CD4-positive, alpha-beta T cell (primary cell): Measurements from ENCODE around the gene CATSPERZ. TPM values are rescaled to one million over a fixed set of nuclear protein-coding genes. Genes with fewer than 3 reads are reported as not detected.

Source experiments
- ATAC-seq: fragments of 200-7000 bp; cut with Tn5 transposase; one replicate; pipeline ENCODE4 v1.10.0; 2022; ENCODE audit warnings: mild to moderate bottlenecking; ENCODE audit not compliant: poor library complexity
- CTCF ChIA-PET: fragments of 350-600 bp; sonication (Branson Sonifier 250); formaldehyde crosslinking; loops from one replicate; lab custom pipeline; 2021; ENCODE audit warnings: antibody characterized with exemption, inconsistent platforms; lab: Charles Lee
- POLR2A ChIA-PET: fragments of 350-600 bp; sonication (Branson Sonifier 250); formaldehyde crosslinking; loops from one replicate; lab custom pipeline; 2021; ENCODE audit warnings: antibody characterized with exemption, inconsistent platforms; lab: Charles Lee
- DNase-seq, 14 experiments: peaks; one replicate each; pipeline ENCODE4 v3.0.0-alpha.2; 2013 to 2020; ENCODE audit warnings: mixed read lengths in 2 of 14
- H3K27ac ChIP-seq, 2 donors: one replicate each; pipeline versions ENCODE4 v1.5.1 to v1.7.0; 2013; ENCODE audit warnings: low read length in 2 of 2, low read depth in 1 of 2, mild to moderate bottlenecking in 1 of 2
- H3K27me3 ChIP-seq, 2 experiments: 1 replicate in 1 of 2; 2 replicates in 1 of 2; pipeline versions ENCODE4 v1.6.1 to v1.7.0; 2013; ENCODE audit warnings: low read length in 2 of 2, control low read depth in 1 of 2, mild to moderate bottlenecking in 1 of 2, moderate library complexity in 1 of 2; ENCODE audit not compliant: insufficient read depth in 2 of 2, control insufficient read depth in 1 of 2
- H3K36me3 ChIP-seq: one replicate; pipeline ENCODE4 v1.6.1; 2013; ENCODE audit warnings: low read length, control low read depth; ENCODE audit not compliant: insufficient read depth
- H3K4me1 ChIP-seq: one replicate; pipeline ENCODE4 v1.6.1; 2013; ENCODE audit warnings: low read length, control low read depth; ENCODE audit not compliant: insufficient read depth
- H3K4me3 ChIP-seq: one replicate; pipeline ENCODE4 v1.5.1; 2013; ENCODE audit warnings: mild to moderate bottlenecking, low read length, moderate library complexity
- H3K9me3 ChIP-seq, 2 experiments: 1 replicate in 1 of 2; 2 replicates in 1 of 2; pipeline versions ENCODE4 v1.6.1 to v1.7.0; 2013; ENCODE audit warnings: low read length in 2 of 2, mild to moderate bottlenecking in 2 of 2, control low read depth in 1 of 2, moderate library complexity in 1 of 2; ENCODE audit not compliant: control insufficient read depth in 1 of 2, insufficient read depth in 1 of 2
- H3K27ac Mint-ChIP-seq: one replicate; pipeline ENCODE4 v1.8.0; 2020; ENCODE audit warnings: mixed read lengths
- H3K27me3 Mint-ChIP-seq: one replicate; pipeline ENCODE4 v1.8.0; 2021; ENCODE audit warnings: mixed read lengths
- H3K36me3 Mint-ChIP-seq: one replicate; pipeline ENCODE4 v1.8.0; 2021; ENCODE audit warnings: low read depth, mixed read lengths
- H3K4me1 Mint-ChIP-seq: one replicate; pipeline ENCODE4 v1.8.0; 2021; ENCODE audit warnings: low read depth, mixed read lengths
- H3K4me3 Mint-ChIP-seq: one replicate; pipeline ENCODE4 v1.8.0; 2020; ENCODE audit warnings: mild to moderate bottlenecking, mixed read lengths
- H3K9me3 Mint-ChIP-seq: one replicate; pipeline ENCODE4 v1.8.0; 2020; ENCODE audit warnings: mixed read lengths
- intact Hi-C, 2 experiments: fragments of 100-400 bp; cut with DNase I in 1 of 2; cut with micrococcal nuclease in 1 of 2; formaldehyde crosslinking; loops; one replicate each; pipeline versions ENCODE4 v1.15.1 to v1.9.0; 2023 to 2025; cut with DNase I, micrococcal nuclease
- total RNA-seq, 174 experiments: library from RNA in 2 of 174; stranded (reverse) in 2 of 174; gene quantifications; one replicate each; pipeline ENCODE4 v1.2.3 and lab custom pipeline; 2021 to 2026
- TF ChIP-seq, protein P1 (sequence below): fragments of 200-600 bp; IDR thresholded peaks from one replicate; pipeline ENCODE4 v1.8.0; 2022; ENCODE audit warnings: antibody characterized with exemption, mild to moderate bottlenecking

The CATSPERZ gene
- total RNA-seq, 2 experiments from 2014 or later = not detected

GRCh38 chr11:64284962-64285884 is 14.9 kb upstream of the CATSPERZ start, which contains the start of gene GPR137:
Gene GPR137 (plus strand): TSS chr11:64285848. CDS start chr11:64286525, 677 bp downstream.
- Histone ChIP-seq H3K9me3 (no peaks in the 10 kb centered on the region), H3K36me3 (peaks cover 13% of the 10 kb centered on the region), H3K27ac (peak within 1 kb of the TSS; percentile 99 to 100), H3K4me1 (peaks cover 37% of the 10 kb centered on the region), H3K27me3 (peaks cover under 1 to 3% of the 10 kb centered on the region in 2 experiments), H3K4me3 (peak within 1 kb of the TSS; percentile 97)
- H3K36me3 Mint-ChIP-seq = peaks cover 5% of the 10 kb centered on the region
- CTCF ChIA-PET = interaction anchor here (0.9 to 5.8 kb wide), 6 partner anchors 14 to 81 kb away, joined by 3 to 36 read pairs (median 15); partner anchors contain the start of genes CATSPERZ and PRDX5
- intact Hi-C loops = loop anchor here (1.0 to 2.0 kb wide), 5 partner anchors 15 to 44 kb away; partner anchors contain the start of genes FKBP2 (in 2 of the 2) and TRMT112 (in 1 of the 2)
- peak; percentile 85 to 97 (median 90) for DNase-seq
- H3K4me3 Mint-ChIP-seq = peak within 1 kb of the TSS; percentile 93
- peaks cover under 1% of the 10 kb centered on the region for H3K27me3 Mint-ChIP-seq
- no peaks in the 10 kb centered on the region for H3K9me3 Mint-ChIP-seq
- H3K27ac Mint-ChIP-seq = peak within 1 kb of the TSS; percentile 97
- TF ChIP-seq, protein P1, sequence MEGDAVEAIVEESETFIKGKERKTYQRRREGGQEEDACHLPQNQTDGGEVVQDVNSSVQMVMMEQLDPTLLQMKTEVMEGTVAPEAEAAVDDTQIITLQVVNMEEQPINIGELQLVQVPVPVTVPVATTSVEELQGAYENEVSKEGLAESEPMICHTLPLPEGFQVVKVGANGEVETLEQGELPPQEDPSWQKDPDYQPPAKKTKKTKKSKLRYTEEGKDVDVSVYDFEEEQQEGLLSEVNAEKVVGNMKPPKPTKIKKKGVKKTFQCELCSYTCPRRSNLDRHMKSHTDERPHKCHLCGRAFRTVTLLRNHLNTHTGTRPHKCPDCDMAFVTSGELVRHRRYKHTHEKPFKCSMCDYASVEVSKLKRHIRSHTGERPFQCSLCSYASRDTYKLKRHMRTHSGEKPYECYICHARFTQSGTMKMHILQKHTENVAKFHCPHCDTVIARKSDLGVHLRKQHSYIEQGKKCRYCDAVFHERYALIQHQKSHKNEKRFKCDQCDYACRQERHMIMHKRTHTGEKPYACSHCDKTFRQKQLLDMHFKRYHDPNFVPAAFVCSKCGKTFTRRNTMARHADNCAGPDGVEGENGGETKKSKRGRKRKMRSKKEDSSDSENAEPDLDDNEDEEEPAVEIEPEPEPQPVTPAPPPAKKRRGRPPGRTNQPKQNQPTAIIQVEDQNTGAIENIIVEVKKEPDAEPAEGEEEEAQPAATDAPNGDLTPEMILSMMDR = no peak
- peaks cover 21% of the 10 kb centered on the region for H3K4me1 Mint-ChIP-seq
- ATAC-seq = peak; percentile 65
- POLR2A ChIA-PET = interaction anchor here (0.8 to 5.3 kb wide), 17 partner anchors 11 to 1620 kb away, joined by 3 to 125 read pairs (median 6); partner anchors contain the start of genes C11orf98, CATSPERZ, CSKMT and ESRRA

DNA sequence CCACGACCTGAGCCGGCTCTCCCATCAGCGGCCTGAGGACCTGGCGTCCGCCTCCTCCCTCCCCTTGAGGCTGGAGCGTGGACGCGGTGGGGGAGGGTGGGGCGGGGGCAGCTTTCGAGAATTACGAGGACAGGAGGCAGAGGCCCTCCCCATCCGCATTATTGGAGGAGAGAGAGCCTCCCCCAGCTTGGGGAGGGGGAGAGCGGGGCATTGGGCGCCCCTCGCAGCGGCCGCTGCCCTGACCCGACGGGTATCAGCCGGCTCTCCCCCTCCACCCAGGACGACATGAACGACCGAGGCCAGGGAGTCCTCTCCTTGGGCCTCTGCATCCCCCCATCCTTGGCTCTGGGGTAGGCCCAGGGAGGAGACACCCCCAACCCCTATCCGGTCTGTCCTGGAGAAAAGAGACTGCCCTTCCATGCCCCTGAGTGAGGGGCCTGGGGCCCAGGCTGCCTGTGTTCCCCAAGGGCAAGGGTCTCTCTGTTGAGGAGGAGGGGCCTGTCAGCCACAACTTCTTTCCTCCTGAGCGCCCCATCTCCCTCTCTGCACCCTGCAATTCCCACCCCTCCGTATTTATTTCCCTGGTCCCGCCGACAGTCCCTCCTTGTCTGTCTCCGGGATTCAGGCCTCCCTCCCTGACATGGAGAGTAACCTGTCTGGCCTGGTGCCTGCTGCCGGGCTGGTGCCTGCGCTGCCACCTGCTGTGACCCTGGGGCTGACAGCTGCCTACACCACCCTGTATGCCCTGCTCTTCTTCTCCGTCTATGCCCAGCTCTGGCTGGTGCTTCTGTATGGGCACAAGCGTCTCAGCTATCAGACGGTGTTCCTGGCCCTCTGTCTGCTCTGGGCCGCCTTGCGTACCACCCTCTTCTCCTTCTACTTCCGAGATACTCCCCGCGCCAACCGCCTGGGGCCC is 14.0 kb upstream of the CATSPERZ start:
- TF ChIP-seq, protein P1 = no peak
- ChIA-PET CTCF (interaction anchor here (0.6 to 3.9 kb wide), 4 partner anchors 15 to 1519 kb away, joined by 3 to 21 read pairs (median 15); partner anchors contain the start of gene CATSPERZ), POLR2A (interaction anchor here (1.5 to 5.3 kb wide), 8 partner anchors 16 to 1621 kb away, joined by 4 to 125 read pairs (median 11); partner anchors contain the start of genes C11orf98, CSKMT, ESRRA and PPP1R14B)
- Mint-ChIP-seq H3K9me3 (no peaks in the 10 kb centered on the region), H3K4me1 (peaks cover 26% of the 10 kb centered on the region), H3K27me3 (peaks cover 8% of the 10 kb centered on the region), H3K36me3 (peaks cover 5% of the 10 kb centered on the region), H3K4me3 (peak overlapping the region; percentile 90), H3K27ac (peak overlapping the region; percentile 88)
- Histone ChIP-seq H3K27ac (peak overlapping the region; percentile 59 to 99), H3K36me3 (peaks cover 13% of the 10 kb centered on the region), H3K27me3 (peaks cover 10 to 12% of the 10 kb centered on the region in 2 experiments), H3K4me3 (peak overlapping the region; percentile 97), H3K4me1 (peaks cover 40% of the 10 kb centered on the region), H3K9me3 (peaks cover 0 to 4% of the 10 kb centered on the region in 2 experiments)
- DNase-seq = peak in 3 of 14 experiments; percentile 22 to 68 (median 57)
- no peak for ATAC-seq
- intact Hi-C loops = loop anchor here (1.0 to 2.0 kb wide), 6 partner anchors 16 to 45 kb away; partner anchors contain the start of genes FKBP2 (in 2 of the 2) and TRMT112 (in 1 of the 2)
